HG03135 (cell line): Measurements from ENCODE around the gene TRAF4.
"Not testable (repeated sequence)": the region's sequence is repeated elsewhere in the genome, so short reads cannot be mapped to it uniquely, and the experiment has no call there.

Experiments
- ATAC-seq: cut with Tn5 transposase; IDR thresholded peaks from one replicate; pipeline ENCODE4 v1.9.1; 2021; ENCODE audit warnings: mild to moderate bottlenecking, moderate library complexity; ENCODE audit not compliant: unreplicated experiment

TRAF4 gene

DNA sequence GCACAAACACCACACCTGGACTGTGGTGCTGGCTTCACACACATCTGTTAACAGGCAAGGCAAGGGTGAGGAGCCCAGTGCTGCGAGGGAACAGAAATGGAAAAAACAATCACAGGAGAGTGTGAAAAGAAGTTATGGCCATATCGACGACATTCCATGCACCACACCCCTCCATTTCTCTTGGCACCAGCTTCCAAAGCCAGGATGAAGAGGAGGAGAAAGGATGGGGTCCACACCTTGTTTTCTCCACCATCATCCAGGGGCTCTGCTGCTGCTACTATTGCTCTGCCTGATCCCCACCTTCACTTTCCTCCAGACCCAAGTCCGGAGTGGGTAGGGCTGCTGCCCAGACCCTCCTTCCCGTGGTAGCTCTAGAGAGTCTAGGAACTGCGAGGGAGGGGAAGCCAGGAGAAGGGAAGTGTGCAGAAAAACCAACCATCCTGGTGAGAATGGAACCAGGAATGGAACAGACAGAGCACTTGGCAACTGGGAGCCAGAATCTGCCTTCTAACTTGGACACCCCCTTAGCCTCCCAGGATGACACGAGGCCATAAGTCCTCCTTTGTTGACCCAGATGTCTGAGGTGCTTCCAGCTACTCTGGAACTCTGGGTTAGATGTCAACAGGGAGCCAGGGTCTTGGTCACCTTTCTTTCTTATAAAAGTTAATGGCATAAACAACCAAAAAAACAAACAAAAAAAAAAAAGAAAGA lies 31.0 kb upstream of the TRAF4 start:
- ATAC-seq: no peak

DNA sequence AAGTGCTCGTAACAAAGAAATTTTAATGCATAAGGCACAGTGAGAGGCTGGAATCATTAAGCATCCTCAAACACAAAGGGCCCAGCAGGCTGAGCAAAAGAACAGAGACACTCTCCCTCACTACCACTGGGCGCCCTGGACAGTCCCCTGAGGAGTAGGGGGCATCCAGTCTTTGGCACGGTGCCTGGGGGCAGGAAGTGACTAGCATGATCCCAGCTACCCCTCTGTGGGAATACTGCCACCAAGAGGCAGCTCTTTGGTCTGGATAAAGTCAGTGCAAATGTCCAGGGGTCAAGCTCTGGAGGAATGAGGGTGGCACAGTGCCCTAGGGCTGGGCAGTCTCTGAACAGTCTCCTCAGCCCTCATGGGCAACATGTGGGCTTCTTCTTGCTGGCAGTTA lies 29.5 kb upstream of the TRAF4 start:
- no peak for ATAC-seq

DNA sequence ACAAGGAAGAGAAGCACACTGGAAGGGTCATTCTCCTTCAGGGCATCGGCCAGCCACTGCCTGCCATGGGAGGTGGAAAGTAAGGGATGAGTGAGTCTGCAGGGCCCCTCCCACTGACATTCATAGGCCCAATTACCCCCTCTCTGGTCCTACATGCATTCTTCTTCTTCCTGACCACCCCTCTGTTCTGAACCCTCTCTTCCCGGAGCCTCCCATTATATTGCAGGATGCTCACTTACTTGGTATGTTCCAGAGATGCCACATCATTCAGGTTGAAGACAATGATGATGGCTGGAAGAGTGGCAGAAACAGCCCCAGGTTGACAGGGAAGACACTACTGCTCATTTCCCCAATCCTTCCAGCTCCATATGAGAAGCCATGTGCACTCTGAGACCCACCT lies 28.6 kb upstream of the TRAF4 start:
- no peak for ATAC-seq

DNA sequence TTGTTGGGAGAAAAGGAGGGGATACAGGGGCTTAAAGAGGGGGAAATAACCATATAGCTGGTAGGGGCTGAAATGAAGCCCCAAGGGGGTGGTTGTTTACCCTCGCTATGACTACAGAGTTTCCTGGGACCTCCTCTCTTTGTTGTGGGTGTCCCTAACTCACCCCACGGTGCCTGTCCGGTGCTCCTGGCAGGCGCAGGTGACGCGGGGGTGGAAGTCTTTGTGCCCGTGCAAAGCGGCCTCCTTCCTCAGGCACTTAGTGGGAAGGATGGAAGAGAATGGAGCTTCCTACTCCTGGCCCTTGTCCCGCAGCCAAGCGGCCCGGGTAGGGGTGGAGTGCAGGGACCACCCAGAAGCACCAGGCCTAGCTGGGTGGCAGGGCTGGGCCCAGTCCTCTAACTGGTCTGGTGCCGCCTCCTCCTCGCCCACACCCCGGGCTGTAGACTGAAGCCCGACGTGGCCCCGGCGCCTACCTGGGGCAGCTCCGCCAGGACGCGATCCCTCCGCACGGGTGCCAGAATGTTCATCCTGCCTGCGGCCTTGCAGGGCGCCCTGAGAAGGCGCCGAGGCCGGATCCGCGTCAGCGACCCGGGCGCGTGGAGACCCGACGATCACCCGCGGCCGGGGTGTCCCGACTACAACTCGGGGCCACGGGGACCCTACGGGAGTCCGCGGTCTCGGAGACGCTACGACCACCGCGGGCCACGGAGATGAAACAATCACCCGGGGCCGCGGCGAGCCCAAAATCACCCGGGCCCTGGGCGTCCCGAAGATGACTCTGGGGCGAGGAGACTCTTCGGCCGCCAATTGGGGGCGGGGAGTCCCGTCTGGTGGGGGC lies 26.9 kb upstream of the TRAF4 start:
- no peak for ATAC-seq

DNA sequence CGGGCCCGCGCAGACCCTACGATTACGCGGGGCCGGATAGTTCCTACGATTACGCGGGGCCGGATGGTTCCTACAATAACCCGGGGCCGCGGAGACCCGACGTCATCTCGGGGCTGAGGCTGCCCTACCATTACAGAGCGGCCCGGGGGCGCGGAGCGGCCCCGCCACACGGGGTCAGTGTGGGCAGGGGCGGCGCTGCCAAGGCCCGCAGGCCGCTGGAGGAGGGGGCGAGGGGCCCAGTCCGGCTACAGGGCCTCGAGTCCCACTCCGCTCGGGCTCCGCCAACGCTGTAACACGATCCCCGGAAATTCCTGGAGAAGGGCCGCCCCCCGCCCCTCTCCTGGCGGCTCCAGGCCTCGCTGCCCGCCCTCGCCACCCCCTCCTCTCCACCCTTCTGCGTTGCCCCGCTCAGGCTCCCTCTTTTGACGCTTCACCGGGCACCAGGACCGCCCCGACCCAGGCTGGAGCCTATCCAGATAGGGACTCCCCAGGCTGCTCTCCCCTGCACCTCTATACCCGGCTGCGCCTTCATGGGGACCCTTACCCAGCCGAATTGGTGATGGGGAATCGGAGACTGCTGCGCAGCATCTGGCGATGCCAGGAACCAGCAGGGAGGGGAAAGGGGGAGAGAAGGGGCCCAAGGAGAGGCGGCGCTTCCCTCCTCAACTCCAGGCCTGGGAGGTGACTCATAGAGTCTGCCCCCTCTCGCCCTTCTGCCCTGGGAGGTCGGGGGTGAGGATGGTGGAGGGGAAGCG lies 26.1 kb upstream of the TRAF4 start, which contains the start of gene RAB34:
TSS of gene RAB34 (minus strand) at position 291 of the 755 bp plus-strand sequence. CDS start 602 bp downstream, outside the sequence.
- no peak for ATAC-seq

DNA sequence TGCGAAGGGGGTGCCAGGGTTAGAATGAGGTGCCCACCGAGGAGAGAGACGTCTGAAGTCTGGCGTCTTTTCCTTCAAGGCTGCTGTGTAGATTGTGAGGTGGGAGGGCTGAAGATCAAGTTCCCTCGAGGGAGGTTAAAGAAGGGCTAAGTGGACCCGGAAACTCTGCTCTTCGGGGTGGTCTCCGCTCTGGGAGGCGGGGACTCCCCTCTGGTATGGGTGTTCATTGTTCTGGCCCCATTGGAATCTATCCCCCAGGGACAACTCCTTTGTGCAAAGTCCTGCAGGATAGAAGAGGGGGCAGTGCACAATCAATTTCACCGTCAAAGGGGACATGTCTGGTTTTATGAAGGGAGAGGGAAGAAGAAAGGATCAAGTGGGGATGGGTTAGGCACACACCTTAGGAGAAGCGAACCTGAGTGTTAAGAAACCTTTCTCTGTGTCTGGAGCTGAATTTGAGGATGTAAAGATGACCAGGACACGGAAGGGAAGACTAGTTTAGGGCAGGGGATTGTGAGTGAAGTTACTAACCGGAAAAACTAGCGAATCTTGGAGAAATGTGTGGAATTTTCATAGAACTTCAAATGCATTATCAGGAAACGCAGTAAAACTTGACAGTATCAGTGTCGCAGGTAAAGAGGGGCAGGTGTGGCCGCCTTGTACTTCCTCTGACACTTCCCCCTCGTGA lies 25.3 kb upstream of the TRAF4 start:
- no peak for ATAC-seq

DNA sequence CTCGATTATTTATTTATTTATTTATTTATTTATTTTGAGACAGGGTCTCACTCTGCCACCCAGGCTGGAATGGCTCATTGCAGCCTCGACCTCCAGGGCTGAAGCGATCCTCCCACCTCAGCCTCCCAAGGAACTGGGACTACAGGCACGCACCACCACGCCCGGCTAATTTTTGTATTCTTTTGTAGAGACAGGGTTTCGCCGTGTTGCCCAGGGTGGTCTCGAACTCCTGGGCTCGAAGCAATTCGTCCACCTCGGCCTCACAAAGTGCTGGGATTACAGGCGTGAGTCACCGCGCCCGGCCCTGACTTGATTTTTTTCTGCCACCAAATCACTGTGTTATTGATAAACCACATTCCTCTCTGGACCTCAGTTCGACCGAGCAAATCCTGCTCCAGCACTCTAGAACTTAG lies 24.8 kb upstream of the TRAF4 start:
- ATAC-seq: no peak

DNA sequence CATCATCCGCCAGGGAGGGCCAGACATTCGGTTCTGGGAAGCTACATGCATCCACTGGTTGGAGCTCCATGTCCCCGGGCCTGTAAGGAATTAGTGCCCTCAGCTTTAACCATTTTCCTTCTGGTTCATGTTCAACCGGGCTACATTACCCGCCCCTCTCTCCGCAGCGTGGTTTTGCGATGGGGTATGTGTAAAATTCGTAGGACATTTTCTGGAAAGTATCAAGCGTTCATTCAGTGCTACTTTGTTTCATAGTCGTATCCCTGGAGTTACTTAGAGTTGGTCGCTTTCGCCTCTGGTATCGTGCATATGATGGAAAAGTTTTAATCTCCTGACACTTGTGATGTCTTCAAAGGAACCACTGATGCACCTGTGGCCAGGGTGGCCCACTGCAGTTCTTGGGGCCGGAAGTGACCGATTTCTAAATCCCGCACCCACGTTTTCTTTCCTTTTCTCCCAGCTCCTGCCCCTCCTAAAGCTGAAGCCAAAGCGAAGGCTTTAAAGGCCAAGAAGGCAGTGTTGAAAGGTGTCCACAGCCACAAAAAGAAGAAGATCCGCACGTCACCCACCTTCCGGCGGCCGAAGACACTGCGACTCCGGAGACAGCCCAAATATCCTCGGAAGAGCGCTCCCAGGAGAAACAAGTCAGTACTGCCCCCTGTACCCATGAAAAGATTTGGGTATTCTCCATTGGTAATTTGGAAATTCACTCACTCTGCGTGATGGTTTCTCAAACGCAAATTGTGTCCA lies 23.4 kb upstream of the TRAF4 start:
- no peak for ATAC-seq

DNA sequence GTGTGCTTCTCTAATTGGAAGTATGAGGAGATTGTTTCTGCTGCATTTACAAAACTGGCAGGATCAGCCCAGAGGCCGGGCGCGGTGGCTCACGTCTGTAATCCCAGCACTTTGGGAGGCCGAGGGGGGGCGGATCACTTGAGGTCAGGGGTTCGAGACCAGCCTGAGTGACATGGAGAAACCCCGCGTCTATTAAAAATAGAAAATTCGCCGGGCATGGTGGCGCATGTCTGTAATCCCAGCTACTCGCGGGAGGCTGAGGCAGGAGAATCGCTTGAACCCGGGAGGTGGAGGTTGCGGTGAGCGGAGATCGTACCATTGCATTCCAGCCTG lies 22.8 kb upstream of the TRAF4 start:
- not testable (repeated sequence) for ATAC-seq

DNA sequence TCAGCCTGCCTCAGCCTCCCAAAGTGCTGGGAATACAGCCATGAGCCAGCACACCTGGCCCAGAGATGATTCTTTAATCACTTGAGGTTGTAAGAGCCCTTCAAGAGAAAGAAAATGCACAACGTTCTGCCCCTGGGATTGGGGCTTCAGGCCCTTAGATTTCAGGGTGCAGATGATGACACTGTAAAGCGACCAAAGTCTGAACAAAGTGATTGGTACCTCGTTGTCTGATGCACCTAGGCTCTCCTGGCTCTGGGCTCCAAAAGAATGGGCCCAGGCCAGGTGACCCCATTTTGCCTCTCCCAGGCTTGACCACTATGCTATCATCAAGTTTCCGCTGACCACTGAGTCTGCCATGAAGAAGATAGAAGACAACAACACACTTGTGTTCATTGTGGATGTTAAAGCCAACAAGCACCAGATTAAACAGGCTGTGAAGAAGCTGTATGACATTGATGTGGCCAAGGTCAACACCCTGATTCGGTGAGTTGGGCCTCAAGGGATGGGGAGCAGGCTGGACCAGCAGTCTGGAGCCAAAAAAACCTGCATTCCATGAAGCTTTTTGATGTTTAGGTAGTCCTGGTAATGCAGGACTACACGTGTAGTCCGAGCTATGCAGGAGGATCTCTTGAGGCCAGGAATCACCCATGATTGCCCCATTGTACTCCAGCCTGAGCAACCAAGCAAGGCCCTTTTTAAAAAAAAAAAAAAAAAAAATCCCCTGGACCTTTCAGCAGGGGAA lies 21.2 kb upstream of the TRAF4 start:
- ATAC-seq: no peak

DNA sequence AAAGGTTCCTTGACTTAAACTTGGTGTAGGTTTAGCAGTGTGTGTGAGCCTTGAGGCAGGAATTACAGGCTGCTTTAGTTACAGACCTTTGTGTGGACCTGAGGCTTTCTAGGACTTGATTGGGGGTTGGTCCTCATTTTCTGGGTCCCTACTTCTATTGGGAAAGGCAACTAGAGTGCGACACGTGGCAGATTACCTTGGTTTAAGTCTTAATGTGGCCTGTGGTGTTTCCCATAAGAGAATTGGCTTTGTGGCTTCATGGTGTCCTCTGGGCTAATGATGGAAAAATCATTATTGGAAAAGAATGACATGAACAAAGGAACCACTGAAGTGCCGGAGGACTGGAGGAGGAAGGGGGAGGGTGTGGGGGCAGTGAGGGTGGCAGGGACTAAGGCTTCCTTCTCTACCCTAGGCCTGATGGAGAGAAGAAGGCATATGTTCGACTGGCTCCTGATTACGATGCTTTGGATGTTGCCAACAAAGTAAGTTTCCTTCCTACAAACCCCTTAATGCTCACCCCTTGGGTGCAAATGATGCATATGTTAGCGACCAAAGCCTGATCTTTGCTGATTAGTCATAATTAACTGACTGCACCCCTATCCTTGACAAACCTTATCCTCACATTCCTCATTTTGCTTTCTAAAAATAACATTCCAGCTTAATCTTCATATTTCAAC lies 20.5 kb upstream of the TRAF4 start:
- no peak for ATAC-seq

DNA sequence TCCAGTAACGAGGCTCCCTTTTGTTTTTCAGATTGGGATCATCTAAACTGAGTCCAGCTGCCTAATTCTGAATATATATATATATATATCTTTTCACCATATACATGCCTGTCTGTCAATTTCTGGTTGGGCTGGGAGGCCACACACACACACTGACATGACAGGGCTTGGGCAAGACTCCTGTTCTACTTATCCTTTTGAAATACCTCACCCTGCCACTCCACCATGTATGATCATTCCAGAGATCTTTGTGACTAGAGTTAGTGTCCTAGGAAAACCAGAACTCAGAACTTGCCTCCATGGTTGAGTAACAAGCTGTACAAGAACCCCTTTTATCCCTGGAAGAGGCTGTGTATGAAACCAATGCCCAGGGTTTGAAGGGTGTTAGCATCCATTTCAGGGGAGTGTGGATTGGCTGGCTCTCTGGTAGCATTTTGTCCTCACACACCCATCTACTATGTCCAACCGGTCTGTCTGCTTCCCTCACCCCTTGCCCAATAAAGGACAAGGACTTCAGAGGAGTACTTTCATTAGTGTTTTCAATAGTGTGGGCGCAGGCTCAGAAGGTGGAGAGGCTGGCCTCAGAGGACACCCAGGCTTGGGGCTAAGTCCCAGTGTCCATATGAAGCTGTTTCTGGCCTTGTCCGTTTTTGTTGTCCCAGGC lies 19.8 kb upstream of the TRAF4 start:
- not testable (repeated sequence) for ATAC-seq

DNA sequence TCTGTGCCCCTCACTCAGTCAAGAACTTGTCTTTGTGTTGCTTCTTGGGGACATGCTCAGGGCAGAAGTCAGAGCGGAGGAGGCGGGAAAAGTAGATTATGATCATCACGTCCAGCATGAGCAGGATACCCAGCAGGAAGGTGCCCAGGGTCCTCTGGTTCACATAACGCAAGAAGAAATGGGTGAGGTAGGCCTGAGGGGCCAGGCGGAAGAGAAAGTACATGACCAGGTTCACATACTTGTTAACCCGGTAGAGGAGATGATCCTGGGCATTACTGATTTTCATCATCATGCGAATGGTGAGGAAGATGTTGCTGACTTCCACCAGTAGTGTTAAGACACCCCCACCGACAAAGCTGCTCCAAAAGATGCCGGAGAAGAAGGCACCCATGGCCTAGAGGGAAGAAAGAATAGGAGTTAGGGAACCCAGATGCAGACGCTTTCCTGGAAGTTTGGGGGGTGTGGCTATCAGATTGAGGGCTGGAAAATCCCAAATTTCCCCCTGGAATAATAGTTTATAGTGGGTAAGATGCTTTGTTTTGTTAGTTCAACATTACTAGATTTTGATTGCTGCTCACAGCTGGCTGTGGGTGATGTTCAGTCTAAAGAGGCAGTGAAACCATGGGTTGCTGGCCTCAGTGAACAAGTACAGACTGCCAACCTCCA lies 19.2 kb upstream of the TRAF4 start:
- ATAC-seq: no peak

DNA sequence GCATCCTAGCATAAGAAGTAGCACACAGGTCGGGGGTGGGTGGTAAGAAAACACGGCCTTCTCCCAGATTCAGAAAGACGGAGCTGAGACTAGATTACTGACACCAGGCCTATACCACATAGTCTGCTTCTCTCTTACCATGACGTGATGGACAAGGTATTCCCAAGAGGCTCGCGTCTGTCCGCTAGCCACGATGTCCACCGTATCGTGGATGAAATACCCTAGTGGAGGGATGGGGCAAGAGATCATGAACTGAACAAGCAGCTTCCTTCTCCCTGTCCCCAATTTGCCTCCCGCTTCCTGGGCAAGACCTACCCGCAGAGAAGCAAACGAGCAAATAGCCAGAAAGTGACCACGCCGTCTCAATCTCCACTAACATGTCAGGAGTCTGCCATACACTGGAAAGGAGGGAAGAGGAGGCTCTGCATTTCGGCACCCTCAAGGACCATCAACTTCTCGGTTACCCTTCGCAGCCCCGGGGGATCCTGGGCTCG lies 18.6 kb upstream of the TRAF4 start:
- ATAC-seq: no peak

DNA sequence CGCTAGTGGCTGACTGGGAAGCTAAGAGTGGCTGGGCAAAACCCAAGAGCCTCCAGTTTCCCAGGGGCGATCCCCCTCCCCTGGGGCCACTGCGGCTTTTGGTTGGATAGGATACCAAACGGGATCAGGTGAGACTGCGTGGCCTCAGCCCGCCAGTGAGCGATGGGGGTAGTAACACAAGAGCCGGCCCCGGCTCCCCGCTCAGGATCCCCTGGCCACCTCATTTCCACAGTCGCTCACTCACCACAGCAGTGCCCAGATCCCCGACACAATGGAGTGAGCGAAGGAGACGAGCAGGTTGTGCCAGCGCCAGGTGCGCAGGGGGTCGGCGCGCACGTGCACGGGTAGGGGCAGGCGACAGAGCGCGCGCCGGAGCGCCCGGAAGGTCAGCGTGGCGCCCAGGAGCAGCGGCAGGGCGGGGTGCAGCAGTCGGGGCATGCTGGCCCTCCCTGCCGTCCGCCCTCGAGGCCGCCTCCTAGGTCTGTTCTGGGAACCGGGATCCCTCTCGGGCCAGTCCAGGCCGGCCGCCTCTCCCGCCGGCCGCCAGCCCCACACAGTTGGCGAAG lies 18.1 kb upstream of the TRAF4 start:
- no peak for ATAC-seq

DNA sequence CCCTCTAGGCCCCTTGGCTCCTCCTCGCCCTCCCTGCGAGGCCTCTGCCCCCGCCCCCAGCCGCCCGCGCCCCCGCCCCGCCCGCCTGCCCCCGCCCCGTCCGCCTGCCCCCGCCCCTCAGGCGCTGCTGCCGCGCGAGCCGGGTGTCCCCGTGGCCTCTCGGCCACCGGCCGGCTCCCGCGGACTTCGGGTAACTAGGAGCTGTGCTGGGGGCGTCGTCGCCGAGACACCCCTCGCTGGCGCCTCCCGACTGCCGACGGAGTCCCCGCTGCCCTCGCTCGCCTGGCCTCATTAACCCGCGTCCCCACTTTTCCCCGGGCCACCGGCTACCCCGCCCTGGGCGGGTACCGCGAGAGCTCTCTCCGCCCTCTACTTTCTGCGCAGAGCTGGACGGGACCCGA lies 17.6 kb upstream of the TRAF4 start, which contains the start of gene TLCD1:
TSS of gene TLCD1 (minus strand) at position 8 of the 401 bp plus-strand sequence. CDS start 136 bp downstream, outside the sequence.
- no peak for ATAC-seq
